ENCODE data around the gene RNF166.

The RNF166 gene

GRCh38 chr16:88718178-88718577 is 12.0 kb upstream of the RNF166 start:
- TF ChIP-seq CEBPB (IDR thresholded peaks at IDR 0.05) (no peak), TEAD4 (IDR thresholded peaks at IDR 0.05) (no peak), EGR1 (IDR thresholded peaks at IDR 0.05) (no peak), ZBTB7A (IDR thresholded peaks at IDR 0.05; ENCODE audit: low read depth) (no peak), NFIC (IDR thresholded peaks at IDR 0.05) (no peak), EP300 (IDR thresholded peaks at IDR 0.05; ENCODE audit: borderline replicate concordance) (no peak), TCF12 (IDR thresholded peaks at IDR 0.05; ENCODE audit: low read depth) (no peak), RAD21 (IDR thresholded peaks at IDR 0.05; ENCODE audit: low read depth) (no peak), MAX (IDR thresholded peaks at IDR 0.05) (no peak), USF1 (IDR thresholded peaks at IDR 0.05) (no peak), YY1 (IDR thresholded peaks at IDR 0.05; ENCODE audit: low read depth) (no peak), TAF1 (IDR thresholded peaks at IDR 0.05; ENCODE audit: low read depth) (no peak), CREB1 (IDR thresholded peaks at IDR 0.05; ENCODE audit: low read depth) (no peak), FOXM1 (IDR thresholded peaks at IDR 0.05; ENCODE audit: borderline replicate concordance, low read depth) (no peak)
- TF ChIP-seq, protein P1, sequence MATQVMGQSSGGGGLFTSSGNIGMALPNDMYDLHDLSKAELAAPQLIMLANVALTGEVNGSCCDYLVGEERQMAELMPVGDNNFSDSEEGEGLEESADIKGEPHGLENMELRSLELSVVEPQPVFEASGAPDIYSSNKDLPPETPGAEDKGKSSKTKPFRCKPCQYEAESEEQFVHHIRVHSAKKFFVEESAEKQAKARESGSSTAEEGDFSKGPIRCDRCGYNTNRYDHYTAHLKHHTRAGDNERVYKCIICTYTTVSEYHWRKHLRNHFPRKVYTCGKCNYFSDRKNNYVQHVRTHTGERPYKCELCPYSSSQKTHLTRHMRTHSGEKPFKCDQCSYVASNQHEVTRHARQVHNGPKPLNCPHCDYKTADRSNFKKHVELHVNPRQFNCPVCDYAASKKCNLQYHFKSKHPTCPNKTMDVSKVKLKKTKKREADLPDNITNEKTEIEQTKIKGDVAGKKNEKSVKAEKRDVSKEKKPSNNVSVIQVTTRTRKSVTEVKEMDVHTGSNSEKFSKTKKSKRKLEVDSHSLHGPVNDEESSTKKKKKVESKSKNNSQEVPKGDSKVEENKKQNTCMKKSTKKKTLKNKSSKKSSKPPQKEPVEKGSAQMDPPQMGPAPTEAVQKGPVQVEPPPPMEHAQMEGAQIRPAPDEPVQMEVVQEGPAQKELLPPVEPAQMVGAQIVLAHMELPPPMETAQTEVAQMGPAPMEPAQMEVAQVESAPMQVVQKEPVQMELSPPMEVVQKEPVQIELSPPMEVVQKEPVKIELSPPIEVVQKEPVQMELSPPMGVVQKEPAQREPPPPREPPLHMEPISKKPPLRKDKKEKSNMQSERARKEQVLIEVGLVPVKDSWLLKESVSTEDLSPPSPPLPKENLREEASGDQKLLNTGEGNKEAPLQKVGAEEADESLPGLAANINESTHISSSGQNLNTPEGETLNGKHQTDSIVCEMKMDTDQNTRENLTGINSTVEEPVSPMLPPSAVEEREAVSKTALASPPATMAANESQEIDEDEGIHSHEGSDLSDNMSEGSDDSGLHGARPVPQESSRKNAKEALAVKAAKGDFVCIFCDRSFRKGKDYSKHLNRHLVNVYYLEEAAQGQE (IDR thresholded peaks at IDR 0.05; ENCODE audit: low read depth) = no peak

DNA sequence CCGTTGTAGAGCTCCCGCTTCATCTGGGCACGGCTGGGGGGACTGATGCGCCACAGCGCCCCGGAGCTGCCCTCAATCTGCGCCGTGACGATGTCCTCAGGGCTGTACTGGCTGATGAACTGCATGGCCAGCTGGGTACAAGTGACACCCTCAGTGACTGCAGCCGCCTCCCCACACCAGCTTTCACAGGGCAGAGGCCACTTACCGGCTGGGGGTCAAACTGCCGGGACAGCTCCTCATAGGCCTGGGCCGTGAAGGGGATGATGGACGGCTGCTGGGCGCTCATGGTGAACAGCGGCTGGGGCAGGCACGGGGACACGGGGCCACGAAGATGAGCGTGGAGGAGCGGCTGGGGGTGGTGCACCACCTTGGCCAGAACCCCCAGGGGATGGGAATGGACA is 10.4 kb upstream of the RNF166 start:
- TF ChIP-seq EP300 (IDR thresholded peaks at IDR 0.05; ENCODE audit: borderline replicate concordance) = no peak
- no peak for TF ChIP-seq EGR1 (IDR thresholded peaks at IDR 0.05)
- TF ChIP-seq MAX (IDR thresholded peaks at IDR 0.05) = no peak
- TF ChIP-seq TAF1 (IDR thresholded peaks at IDR 0.05; ENCODE audit: low read depth) = no peak
- TF ChIP-seq USF1 (IDR thresholded peaks at IDR 0.05) = no peak
- TF ChIP-seq TEAD4 (IDR thresholded peaks at IDR 0.05) = no peak
- TF ChIP-seq RAD21 (IDR thresholded peaks at IDR 0.05; ENCODE audit: low read depth) = no peak
- no peak for TF ChIP-seq TCF12 (IDR thresholded peaks at IDR 0.05; ENCODE audit: low read depth)
- TF ChIP-seq, protein P1 (IDR thresholded peaks at IDR 0.05; ENCODE audit: low read depth) = no peak
- no peak for TF ChIP-seq CREB1 (IDR thresholded peaks at IDR 0.05; ENCODE audit: low read depth)
- no peak for TF ChIP-seq ZBTB7A (IDR thresholded peaks at IDR 0.05; ENCODE audit: low read depth)
- TF ChIP-seq NFIC (IDR thresholded peaks at IDR 0.05) = no peak
- no peak for TF ChIP-seq CEBPB (IDR thresholded peaks at IDR 0.05)
- TF ChIP-seq YY1 (IDR thresholded peaks at IDR 0.05; ENCODE audit: low read depth) = no peak
- no peak for TF ChIP-seq FOXM1 (IDR thresholded peaks at IDR 0.05; ENCODE audit: borderline replicate concordance, low read depth)

- TF ChIP-seq ZBTB7A (IDR thresholded peaks at IDR 0.05; ENCODE audit: low read depth) (no peak), TAF1 (IDR thresholded peaks at IDR 0.05; ENCODE audit: low read depth) (no peak), CREB1 (IDR thresholded peaks at IDR 0.05; ENCODE audit: low read depth) (no peak), RAD21 (IDR thresholded peaks at IDR 0.05; ENCODE audit: low read depth) (no peak), USF1 (IDR thresholded peaks at IDR 0.05) (no peak), EP300 (IDR thresholded peaks at IDR 0.05; ENCODE audit: borderline replicate concordance) (no peak), CEBPB (IDR thresholded peaks at IDR 0.05) (no peak), YY1 (IDR thresholded peaks at IDR 0.05; ENCODE audit: low read depth) (no peak), NFIC (IDR thresholded peaks at IDR 0.05) (no peak)
- TF ChIP-seq, protein P1 (IDR thresholded peaks at IDR 0.05; ENCODE audit: low read depth) = no peak
Observed at GRCh38 chr16:88716201-88716600, 10.0 kb upstream of the RNF166 start.

Measured in Ishikawa (cell line).